ENCODE data around the gene DENND6B.
"Not testable (repeated sequence)": the region's sequence is repeated elsewhere in the genome, so short reads cannot be mapped to it uniquely, and the experiment has no call there.

Gene DENND6B

DNA sequence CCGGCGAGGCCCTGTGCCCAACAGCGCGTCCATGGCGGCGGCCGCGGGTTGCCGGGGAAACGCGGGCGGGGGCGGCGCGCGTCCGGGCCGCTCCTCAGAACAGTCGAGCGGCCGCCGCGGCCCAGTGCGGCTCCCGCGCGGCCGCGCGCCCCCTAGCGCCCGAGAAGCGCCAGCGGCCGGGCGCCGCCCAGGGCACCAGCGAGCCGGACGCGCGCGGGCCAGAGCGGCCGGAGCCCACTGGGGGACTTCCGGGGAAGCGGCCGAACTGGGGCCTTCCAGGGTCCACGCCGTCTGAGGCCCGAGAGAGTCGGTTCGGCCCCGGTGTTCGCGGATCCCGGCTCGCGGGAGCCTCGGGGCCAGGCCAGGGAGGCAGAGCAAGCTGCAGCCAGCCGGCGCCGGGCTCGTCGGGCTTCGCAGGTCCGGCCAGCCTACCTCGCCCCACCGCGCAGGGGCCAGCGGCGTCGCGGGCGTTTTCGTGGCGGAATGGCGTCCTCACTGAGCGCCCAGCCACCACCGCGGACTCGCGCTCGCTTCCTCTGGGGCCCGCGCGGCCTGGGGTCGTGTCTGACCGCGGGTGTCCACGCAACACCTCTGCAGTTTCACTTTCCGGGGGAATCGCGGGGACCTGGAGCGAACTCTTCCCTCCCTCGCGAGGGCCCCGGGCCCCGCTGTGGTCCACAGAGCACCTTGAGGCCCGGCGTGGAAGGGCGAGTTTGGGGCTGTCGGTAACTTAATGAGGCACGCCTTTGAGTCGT, at the start of gene DENND6B:
DENND6B (minus strand) TSS at position 57 of the 755 bp plus-strand sequence; CDS start at position 33, 24 bp downstream.
- peak; percentile 27 to 49 for DNase-seq (ENCODE audit: low read depth in 2 of 2)

DNA sequence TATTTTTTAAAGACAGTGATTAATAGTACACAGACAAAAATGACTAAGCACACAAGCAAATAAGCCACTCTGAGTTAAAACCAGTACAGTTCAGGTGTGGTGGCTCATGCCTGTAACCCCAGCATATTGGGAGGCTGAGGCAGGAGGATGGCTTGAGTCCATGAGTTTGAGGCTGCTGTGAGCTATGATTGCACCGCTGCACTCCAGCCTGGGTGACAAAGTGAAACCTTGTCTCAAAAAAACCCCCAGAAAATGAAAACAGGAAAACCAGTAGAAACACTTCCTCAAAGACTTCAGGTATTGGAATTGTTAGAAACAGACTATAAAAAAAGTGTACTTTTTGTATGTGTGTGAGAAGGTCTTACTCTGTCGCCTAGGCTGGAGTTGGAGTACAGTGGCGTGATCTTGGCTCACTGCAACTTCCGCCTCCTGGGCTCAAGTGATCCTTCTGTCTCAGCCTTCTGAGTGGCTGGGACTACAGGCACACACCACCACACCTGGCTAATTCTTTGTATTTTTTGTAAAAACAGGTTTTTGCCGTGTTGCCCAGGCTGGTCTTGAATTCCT, 49.4 kb upstream of the DENND6B start:
- no peak for DNase-seq (ENCODE audit: low read depth in 2 of 2)

DNA sequence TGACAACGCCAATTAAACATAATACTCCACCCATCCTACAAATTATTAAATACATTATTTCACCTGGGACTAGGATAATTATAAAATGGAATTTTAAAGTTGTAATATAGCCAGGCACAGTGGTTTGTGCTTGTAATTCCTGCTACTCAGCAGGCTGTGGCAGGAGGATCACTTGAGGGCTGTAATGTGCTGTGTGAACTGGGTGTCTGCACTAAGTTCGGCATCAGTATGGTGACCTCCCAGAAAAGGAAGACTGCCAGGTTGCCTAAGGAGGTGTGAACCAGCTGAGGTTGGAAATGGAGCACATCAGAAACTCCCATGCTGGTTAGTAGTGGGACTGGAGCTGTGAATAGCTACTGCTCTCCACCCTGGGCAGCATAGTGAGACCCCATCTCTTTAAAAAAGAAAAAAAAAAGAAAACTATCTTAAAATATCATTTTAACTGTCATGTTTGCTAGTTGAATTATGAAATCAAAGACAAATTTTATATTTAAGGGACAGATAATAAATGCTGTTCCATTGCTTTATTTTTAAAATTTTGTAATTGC, 44.4 kb upstream of the DENND6B start:
- no peak for DNase-seq (ENCODE audit: low read depth in 2 of 2)

DNA sequence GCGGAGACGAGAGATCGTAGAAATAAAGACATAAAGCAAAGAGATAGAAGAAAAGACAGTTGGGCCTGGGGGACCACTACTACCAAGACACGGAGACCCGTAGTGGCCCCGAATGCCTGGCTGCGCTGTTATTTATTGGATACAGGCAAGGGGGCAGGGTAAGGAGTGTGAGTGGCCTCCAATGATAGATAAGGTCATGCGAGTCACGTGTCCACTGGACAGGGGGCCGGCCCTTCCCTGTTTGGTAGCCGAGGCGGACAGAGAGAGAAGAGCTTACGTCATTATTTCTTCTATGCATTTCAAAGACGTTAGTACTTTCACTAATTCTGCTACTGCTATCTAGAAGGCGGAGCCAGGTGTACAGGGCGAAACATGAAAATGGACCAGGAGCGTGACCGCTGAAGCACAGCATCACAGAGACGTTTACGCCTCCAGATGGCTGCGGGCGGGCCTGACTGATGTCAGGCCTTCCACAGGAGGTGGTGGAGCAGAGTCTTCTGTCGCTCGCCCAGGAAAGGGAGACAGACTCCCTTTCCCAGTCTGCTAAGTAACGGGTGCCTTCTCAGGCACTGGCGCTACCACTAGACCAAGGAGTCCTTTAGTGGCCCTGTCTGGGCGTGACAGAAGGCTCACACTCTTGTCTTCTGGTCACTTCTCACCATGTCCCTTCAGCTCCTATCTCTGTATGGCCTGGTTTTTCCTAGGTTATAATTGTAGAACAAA, 41.1 kb upstream of the DENND6B start:
- DNase-seq (ENCODE audit: low read depth in 2 of 2), result no peak

- DNase-seq (ENCODE audit: low read depth in 2 of 2), result not testable (repeated sequence)
Measured at GRCh38 chr22:50363803-50364194, 37.0 kb upstream of the DENND6B start.

DNA sequence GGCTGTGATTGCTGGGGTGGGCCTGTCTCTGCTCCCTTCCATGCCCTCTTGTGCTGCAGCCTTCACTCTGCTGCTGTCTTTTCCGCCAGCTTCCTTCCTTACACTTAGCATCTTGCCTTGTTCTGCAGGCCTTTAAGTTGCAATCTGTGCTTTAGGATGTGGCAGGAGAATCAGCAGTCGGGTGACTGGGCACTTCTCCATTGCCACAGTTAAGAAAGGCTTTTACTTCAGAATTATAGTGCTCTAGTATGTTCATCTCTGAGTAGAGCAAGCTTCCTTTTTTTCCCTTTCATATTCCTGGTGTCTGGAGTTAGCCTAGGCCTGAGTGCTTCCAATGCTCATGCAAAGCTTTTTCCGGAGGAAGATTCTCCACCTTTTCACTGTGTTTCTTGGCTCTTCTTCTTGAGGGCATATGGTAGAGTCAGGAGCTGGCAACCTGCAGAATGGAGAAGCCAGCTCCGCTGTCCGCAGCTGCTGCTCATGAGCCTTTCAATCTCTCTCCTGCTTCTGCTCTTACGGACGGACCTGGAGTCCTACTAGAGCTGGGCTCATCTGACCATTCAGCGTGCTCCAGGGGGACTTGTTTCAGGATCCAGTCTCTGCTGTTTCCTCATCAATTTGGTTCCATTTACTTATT, 36.5 kb upstream of the DENND6B start:
- DNase-seq (ENCODE audit: low read depth in 2 of 2), result no peak

GRCh38 chr22:50361688-50362087, 34.9 kb upstream of the DENND6B start:
- DNase-seq (ENCODE audit: low read depth in 2 of 2), result no peak

- no peak for DNase-seq (ENCODE audit: low read depth in 2 of 2)
Measured at GRCh38 chr22:50361222-50361621, 34.4 kb upstream of the DENND6B start.

- no peak for DNase-seq (ENCODE audit: low read depth in 2 of 2)
Measured at GRCh38 chr22:50360578-50360977, 33.8 kb upstream of the DENND6B start.

DNA sequence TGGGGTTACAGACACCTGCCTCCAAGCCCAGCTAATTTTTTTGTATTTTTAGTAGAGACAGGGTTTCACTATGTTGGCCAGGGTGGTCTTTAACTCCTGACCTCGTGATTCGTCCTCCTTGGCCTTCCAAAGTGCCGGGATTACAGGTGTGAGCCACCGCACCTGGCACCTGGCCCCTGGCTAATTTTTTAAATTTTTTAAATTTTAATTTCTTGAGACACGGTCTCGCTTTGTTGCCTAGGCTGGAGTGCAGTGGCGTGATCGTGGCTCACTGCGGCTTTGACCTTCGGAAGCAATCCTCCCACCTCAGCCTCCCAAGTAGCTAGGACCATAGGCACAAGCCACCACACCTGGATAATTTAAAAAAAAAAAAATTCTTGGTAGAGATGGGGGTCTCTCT, 30.9 kb upstream of the DENND6B start:
- DNase-seq (ENCODE audit: low read depth in 2 of 2), result no peak

- DNase-seq (ENCODE audit: low read depth in 2 of 2), result no peak
Measured at GRCh38 chr22:50357222-50357621, 30.4 kb upstream of the DENND6B start.

DNA sequence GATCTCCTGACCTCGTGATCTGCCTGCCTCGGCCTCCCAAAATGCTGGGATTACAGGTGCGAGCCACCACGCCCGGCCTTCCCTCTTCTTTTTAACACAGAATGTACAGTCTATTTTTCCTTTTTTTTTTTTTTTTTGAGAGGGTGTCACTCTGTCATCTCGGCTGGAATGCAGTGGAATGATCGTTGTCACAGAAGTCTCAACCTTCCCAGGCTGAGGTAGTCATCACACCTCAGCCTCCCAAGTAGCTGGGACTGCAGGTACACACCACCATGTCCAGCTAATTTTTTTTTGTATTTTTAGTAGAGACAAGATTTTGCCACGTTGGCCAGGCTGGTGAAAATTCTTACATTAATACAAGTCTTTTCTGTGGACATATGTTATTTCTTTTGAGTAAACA, 29.4 kb upstream of the DENND6B start:
- DNase-seq (ENCODE audit: low read depth in 2 of 2), result no peak

DNA sequence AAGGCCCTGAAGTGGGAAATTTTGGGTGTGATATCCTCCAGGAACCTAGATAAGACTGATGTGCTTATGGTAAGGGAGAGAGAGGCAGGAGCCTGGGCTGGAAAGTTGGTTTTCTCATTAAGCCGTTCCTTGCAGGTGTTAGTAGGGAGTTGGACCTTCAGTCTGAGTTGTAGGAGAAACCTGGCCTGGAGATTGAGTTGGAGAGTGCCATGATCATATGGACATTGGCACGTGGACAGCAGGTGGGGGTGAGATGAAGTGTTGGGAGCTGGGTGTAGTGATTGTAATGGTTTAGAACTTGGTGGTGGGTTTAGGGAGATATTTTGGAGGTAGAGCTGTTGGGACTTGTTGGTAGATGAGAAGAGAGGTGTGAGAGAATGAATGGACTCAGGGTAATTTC, 21.2 kb upstream of the DENND6B start:
- no peak for DNase-seq (ENCODE audit: low read depth in 2 of 2)

DNA sequence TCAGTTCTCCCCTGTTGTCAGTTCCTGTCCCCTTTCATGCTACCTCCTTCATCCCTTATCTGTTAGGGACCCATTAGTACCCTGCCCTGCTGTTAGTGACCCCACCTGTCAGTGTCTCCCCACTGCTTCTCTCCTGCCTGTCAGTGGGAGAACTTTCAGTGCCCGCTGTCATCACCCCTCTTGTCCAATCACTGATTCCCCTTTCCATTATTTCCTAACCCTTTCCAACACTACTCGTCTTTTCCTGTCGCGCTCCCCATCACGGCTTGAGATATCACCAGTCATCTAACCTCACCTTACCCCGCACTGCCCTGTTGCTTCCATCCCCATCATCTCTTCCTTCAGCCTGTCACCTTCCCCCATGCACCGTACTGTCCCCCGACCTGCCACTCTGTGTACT, 20.3 kb upstream of the DENND6B start:
- no peak for DNase-seq (ENCODE audit: low read depth in 2 of 2)

GRCh38 chr22:50346470-50346869, 19.7 kb upstream of the DENND6B start:
- DNase-seq (ENCODE audit: low read depth in 2 of 2), result no peak

- DNase-seq (ENCODE audit: low read depth in 2 of 2), result no peak
Measured at GRCh38 chr22:50343541-50343935, 16.7 kb upstream of the DENND6B start.

- peak; percentile 73 to 90 for DNase-seq (ENCODE audit: low read depth in 2 of 2)
Measured at GRCh38 chr22:50342651-50343540, 16.1 kb upstream of the DENND6B start, which contains the start of gene PPP6R2. Gene PPP6R2, plus strand, starts transcription at chr22:50343327. Its CDS starts 50,582 bp downstream, at chr22:50393909.

DNA sequence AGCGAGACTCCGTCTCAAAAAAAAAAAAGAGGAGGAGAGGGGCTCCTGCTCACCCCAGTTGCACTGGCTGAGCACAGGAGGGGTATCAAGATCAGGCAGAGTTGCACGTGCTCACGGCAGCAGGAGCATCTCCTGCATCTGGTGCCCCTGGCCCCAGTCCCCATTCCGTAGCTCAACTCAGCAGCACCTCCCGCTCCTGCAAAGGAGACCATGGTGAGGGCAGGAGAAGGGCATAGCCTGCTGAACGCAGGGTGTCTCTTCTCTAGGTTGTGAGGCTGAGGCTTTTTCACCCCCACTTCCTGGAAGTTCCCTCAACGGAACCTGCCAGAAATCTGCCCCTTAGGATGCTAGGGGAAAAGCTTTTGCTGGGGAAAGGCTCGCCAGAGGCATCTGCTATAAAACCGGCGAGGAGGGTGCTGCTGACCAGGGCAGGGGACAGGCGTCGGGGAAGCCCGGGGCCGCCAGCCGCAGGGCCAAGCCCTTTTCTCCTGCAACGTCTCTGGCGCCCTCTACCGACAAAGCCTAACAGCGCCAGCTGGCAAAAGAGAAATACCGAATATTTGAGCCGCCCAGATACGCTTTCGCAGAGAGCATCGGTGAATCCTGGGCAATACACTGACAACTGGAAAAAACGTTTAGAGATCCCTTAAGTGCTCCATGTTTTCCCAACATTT, 15.3 kb upstream of the DENND6B start:
- peak; percentile 71 to 85 for DNase-seq (ENCODE audit: low read depth in 2 of 2)

DNA sequence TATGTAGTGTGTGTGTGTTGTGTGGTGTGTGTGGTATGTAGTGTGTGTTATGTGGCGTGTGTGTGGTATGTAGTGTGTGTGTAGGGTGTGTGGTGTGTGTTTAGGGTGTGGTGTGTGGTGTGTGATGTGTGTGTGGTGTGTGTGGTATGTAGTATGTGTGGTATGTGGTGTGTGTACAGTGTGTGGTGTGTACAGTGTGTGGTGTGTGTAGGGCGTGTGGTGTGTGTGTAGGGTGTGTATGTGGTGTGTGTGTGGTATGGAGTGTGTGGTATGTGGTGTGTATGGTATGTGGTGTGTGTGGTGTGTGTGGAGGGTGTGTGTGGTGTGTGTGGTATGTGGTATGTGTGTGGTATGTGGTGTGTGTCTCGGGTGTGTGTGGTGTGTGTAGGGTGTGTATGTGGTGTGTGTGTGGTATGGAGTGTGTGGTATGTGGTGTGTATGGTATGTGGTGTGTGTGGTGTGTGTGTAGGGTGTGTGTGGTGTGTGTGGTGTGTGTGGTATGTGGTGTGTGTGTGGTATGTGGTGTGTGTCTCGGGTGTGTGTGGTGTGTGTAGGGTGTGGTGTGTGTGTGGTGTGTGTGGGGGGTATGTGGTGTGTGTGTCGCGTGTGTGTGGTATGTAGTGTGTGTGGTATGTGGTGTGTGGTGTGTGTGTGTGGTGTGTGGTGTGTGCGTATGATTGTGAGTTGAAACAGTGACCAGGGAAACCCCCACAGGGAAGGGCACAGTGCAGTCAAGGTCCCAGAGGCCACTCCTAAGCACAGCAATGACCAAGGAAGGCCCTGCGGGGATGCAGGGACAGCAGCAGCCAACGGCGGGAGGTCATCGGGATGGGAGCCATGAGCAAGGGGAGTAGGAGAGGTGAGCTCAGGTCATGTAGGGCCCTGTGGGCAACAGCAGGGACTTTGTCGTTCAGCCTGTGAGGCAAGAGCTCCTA, 13.4 kb upstream of the DENND6B start:
- DNase-seq (ENCODE audit: low read depth in 2 of 2), result no peak

Measured in stimulated activated CD4-positive, alpha-beta T cell treated with anti-CD3 and anti-CD28 coated beads, Interleukin-1b, Interleukin-23, amount 100 ng/mL, for 1 hour (primary cell).